ENCODE data around the gene KIAA2012.

Gene KIAA2012

GRCh38 chr2:202172439-202173211 is 99.6 kb downstream of the KIAA2012 start:
- Histone ChIP-seq H3K4me2 (ENCODE audit: insufficient read depth, low read length) (no peak overlapping the region), H3K4me1 (ENCODE audit: insufficient read depth, low read length) (no peaks in the 10 kb centered on the region), H4K20me1 (ENCODE audit: insufficient read depth, low read length) (no peaks in the 10 kb centered on the region; the same call in 1 of the 2 replicates), H3K27ac (ENCODE audit: low read length) (no peak overlapping the region), H3K4me3 (ENCODE audit: low read depth in 1 of 2, low read length in 2 of 2) (no peak overlapping the region), H3K9me3 (ENCODE audit: insufficient read depth, low read length, severe bottlenecking) (no peaks in the 10 kb centered on the region), H2AFZ (ENCODE audit: low read depth, low read length) (no peak overlapping the region), H3K36me3 (ENCODE audit: insufficient read depth, low read length) (no peaks in the 10 kb centered on the region), H3K27me3 (ENCODE audit: insufficient read depth, low read length, poor library complexity) (peaks cover 12% of the 10 kb centered on the region), H3K79me2 (ENCODE audit: insufficient read depth, low read length) (no peaks in the 10 kb centered on the region), H3K9ac (ENCODE audit: low read depth, low read length) (no peak overlapping the region)
- ATAC-seq (ENCODE audit: insufficient read depth, low read depth) (no peak), DNase-seq (no peak)
- no peak for TF ChIP-seq EZH2 (IDR thresholded peaks at IDR 0.05; ENCODE audit: borderline replicate concordance, low read depth, low read length, severe bottlenecking)
- no peak for TF ChIP-seq CTCF (IDR thresholded peaks at IDR 0.05; ENCODE audit: borderline replicate concordance, extremely low read depth, low read length, poor library complexity, severe bottlenecking)

GRCh38 chr2:202178346-202178958 is 105.4 kb downstream of the KIAA2012 start:
- H3K4me1 ChIP-seq (ENCODE audit: insufficient read depth, low read length) = no peaks in the 10 kb centered on the region
- no peaks in the 10 kb centered on the region for H3K36me3 ChIP-seq (ENCODE audit: insufficient read depth, low read length)
- H3K27ac ChIP-seq (ENCODE audit: low read length) = no peak overlapping the region
- ATAC-seq (ENCODE audit: insufficient read depth, low read depth) (peak; percentile 93), DNase-seq (peak; percentile 57)
- H3K4me2 ChIP-seq (ENCODE audit: insufficient read depth, low read length) = no peak overlapping the region
- H3K4me3 ChIP-seq (ENCODE audit: low read depth in 1 of 2, low read length in 2 of 2) = no peak overlapping the region
- H3K9me3 ChIP-seq (ENCODE audit: insufficient read depth, low read length, severe bottlenecking) = no peaks in the 10 kb centered on the region
- no peaks in the 10 kb centered on the region for H3K79me2 ChIP-seq (ENCODE audit: insufficient read depth, low read length)
- TF ChIP-seq EZH2 (IDR thresholded peaks at IDR 0.05; ENCODE audit: borderline replicate concordance, low read depth, low read length, severe bottlenecking) = no peak
- TF ChIP-seq CTCF (IDR thresholded peaks at IDR 0.05; ENCODE audit: borderline replicate concordance, extremely low read depth, low read length, poor library complexity, severe bottlenecking) = peak; percentile 89
- H4K20me1 ChIP-seq (ENCODE audit: insufficient read depth, low read length) = no peaks in the 10 kb centered on the region
- H3K9ac ChIP-seq (ENCODE audit: low read depth, low read length) = no peak overlapping the region
- H2AFZ ChIP-seq (ENCODE audit: low read depth, low read length) = no peak overlapping the region
- H3K27me3 ChIP-seq (ENCODE audit: insufficient read depth, low read length, poor library complexity) = peaks cover 2% of the 10 kb centered on the region

DNA sequence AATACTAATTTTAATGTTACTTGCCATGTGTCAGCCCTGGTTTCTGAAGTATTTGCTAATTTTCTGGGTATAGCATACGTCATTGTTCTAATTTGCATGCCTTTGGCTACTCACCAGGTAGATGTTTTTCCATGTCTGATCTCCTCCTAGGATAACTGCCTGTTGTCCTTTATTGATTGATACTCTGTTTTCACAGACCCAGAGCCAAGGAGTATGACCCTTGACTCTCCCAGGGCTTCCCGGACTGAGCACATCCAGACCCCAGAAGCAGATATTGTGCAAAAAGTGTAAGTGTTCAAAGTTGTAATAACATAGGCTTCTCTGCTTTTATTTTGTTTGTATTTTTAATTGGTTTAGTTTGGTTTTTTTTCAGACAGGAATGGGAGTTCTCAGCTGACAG is 111.5 kb downstream of the KIAA2012 start:
- Histone ChIP-seq H3K4me1 (ENCODE audit: insufficient read depth, low read length) (no peaks in the 10 kb centered on the region), H3K79me2 (ENCODE audit: insufficient read depth, low read length) (no peaks in the 10 kb centered on the region), H3K27me3 (ENCODE audit: insufficient read depth, low read length, poor library complexity) (peaks cover 8% of the 10 kb centered on the region), H3K36me3 (ENCODE audit: insufficient read depth, low read length) (no peaks in the 10 kb centered on the region), H3K9ac (ENCODE audit: low read depth, low read length) (no peak overlapping the region), H3K9me3 (ENCODE audit: insufficient read depth, low read length, severe bottlenecking) (no peaks in the 10 kb centered on the region), H3K4me3 (ENCODE audit: low read depth in 1 of 2, low read length in 2 of 2) (no peak overlapping the region), H4K20me1 (ENCODE audit: insufficient read depth, low read length) (no peaks in the 10 kb centered on the region), H3K27ac (ENCODE audit: low read length) (no peak overlapping the region), H2AFZ (ENCODE audit: low read depth, low read length) (no peak overlapping the region), H3K4me2 (ENCODE audit: insufficient read depth, low read length) (no peak overlapping the region)
- no peak for DNase-seq
- TF ChIP-seq CTCF (IDR thresholded peaks at IDR 0.05; ENCODE audit: borderline replicate concordance, extremely low read depth, low read length, poor library complexity, severe bottlenecking) = no peak
- no peak for TF ChIP-seq EZH2 (IDR thresholded peaks at IDR 0.05; ENCODE audit: borderline replicate concordance, low read depth, low read length, severe bottlenecking)
- no peak for ATAC-seq (ENCODE audit: insufficient read depth, low read depth)

All from DND-41 (cell line).